Heart left ventricle (tissue), 16 donors: Measurements from ENCODE around the gene DNM1L. TPM values are rescaled to one million over a fixed set of nuclear protein-coding genes. Genes with fewer than 3 reads are reported as not detected.
"Not testable (repeated sequence)": the region's sequence is repeated elsewhere in the genome, so short reads cannot be mapped to it uniquely, and the experiment has no call there.

Experiments
- ATAC-seq, 4 donors: fragments of 200-7000 bp; cut with Tn5 transposase; one replicate each; pipeline ENCODE4 v1.9.1; 2020 to 2022; ENCODE audit warnings: moderate library complexity in 4 of 4, mild to moderate bottlenecking in 3 of 4, moderate number of reproducible peaks in 1 of 4
- DNase-seq, 5 donors: peaks; one replicate each; pipeline ENCODE4 v3.0.0-alpha.2; 2020
- H3K27ac ChIP-seq, 12 donors: fragments of 200-600 bp; sonication (generic) in 4 of 12; one replicate each; pipeline versions ENCODE4 v1.5.0 to v1.8.0; 2016 to 2022; ENCODE audit warnings: mild to moderate bottlenecking in 2 of 12
- H3K27me3 ChIP-seq, 9 donors: fragments of 200-600 bp; sonication (generic) in 2 of 9; one replicate each; pipeline versions ENCODE4 v1.5.1 to v1.8.0; 2016 to 2022; ENCODE audit warnings: mild to moderate bottlenecking in 3 of 9
- H3K36me3 ChIP-seq, 9 donors: fragments of 200-600 bp; sonication (generic) in 2 of 9; one replicate each; pipeline versions ENCODE4 v1.5.0 to v1.8.0; 2018 to 2022; ENCODE audit warnings: mild to moderate bottlenecking in 2 of 9
- H3K4me1 ChIP-seq, 12 donors: fragments of 200-600 bp; sonication (generic) in 4 of 12; one replicate each; pipeline versions ENCODE4 v1.5.0 to v1.8.0; 2016 to 2022; ENCODE audit warnings: mild to moderate bottlenecking in 3 of 12
- H3K4me3 ChIP-seq, 12 donors: fragments of 200-600 bp; sonication (generic) in 4 of 12; one replicate each; pipeline versions ENCODE4 v1.5.0 to v1.8.0; 2017 to 2022; ENCODE audit warnings: mild to moderate bottlenecking in 9 of 12, moderate library complexity in 4 of 12
- H3K9me3 ChIP-seq, 12 donors: fragments of 200-600 bp; sonication (generic) in 4 of 12; one replicate each; pipeline versions ENCODE4 v1.5.0 to v1.8.0; 2016 to 2022; ENCODE audit warnings: mild to moderate bottlenecking in 1 of 12
- POLR2A ChIP-seq, 2 donors: fragments of 450-650 bp; IDR thresholded peaks; one replicate each; pipeline ENCODE4 v1.6.1; 2017; ENCODE audit warnings: antibody characterized with exemption in 2 of 2, mild to moderate bottlenecking in 2 of 2, moderate library complexity in 2 of 2
- WGBS, 4 donors: extraction: QIAGEN DNeasy Blood & Tissue Kit in 2 of 4; methylation state at CpG; one replicate each; pipeline versions ENCODE4 v1.1.5 to v1.1.7; 2013 to 2018; 5-methylcytosine and 5-hydroxymethylcytosine counted together
- intact Hi-C, 10 donors: fragments of 100-400 bp; cut with DNase I; formaldehyde crosslinking; loops; one replicate each; pipeline versions ENCODE4 v1.11.1 to v1.14.2; 2022
- polyA plus RNA-seq, 2 donors: library from polyadenylated mRNA; stranded (reverse); fragments of 200-250 nt; gene quantifications; one replicate each; pipeline ENCODE4 v1.2.3, GENCODE V29; 2013
- total RNA-seq, 9 donors: library from RNA; depleted of rRNA in 2 of 9; stranded (reverse); fragments of >200 nt in 2 of 9; fragmentation: NEBNext Ultra II Directional in 3 of 9; extraction: Animal tissue kit (Norgen Biotek cat#: 25700) in 3 of 9; gene quantifications; one replicate each; pipeline versions ENCODE4 v1.1.0 to v1.2.4, GENCODE V29; 2016 to 2023
- TF ChIP-seq, protein P1 (sequence below), 12 donors: fragments of 200-600 bp; sonication (generic) in 4 of 12; IDR thresholded peaks; one replicate each; pipeline versions ENCODE4 v1.5.0 to v1.8.0; 2018 to 2022; ENCODE audit warnings: antibody characterized with exemption in 12 of 12, mild to moderate bottlenecking in 5 of 12
- donor health status: ischemic (EF 13 %, LVEDD 7.1; RV severe dilation, severe dysfunction).
- donor health status: healthy with polysubstance abuse.
- donor health status: DM: no; HTN: yes; CAD: no.
- donor health status: DM: no; HTN: no; CAD: no.
- donor health status: ischemic (EF 25% LVEDD 6.9; RV normal size, moderate dysfunction).
- donor health status: ischemic (EF 25% LVEDD 5.7; RV mildly dilated, moderate dysfunction).
- donor health status: healthy.
- donor health status: DM: yes; HTN: yes; CAD: no.
- donor health status: ischemic (EF 35%, LVEDD 5.7; RV mildly dilated, moderate dysfunction).
- donor health status: nonischemic (EF 11% LVEDD 7.7; RV severe dilation, severe dysfunction).
- donor health status: DM: yes; HTN: yes; CAD: no.
- donor health status: PGD.
- donor health status: ischemic (EF 29% LVEDD 5.4; RV normal size, mild dysfunction).
- donor health status: nonischemic (EF 23%, LVEDD 6.1; RV moderate dilation, normal function).

The DNM1L gene
- total and polyA plus RNA-seq, 11 donors, result 37.8 to 71.1 (median 55.0) TPM

- Histone ChIP-seq H3K27me3 (no peaks in the 10 kb centered on the region), H3K9me3 (no peaks in the 10 kb centered on the region), H3K4me1 (no peaks in the 10 kb centered on the region), H3K36me3 (peaks cover 0 to 73% (median 39%) of the 10 kb centered on the region in 9 donors), H3K27ac (no peak overlapping the region), H3K4me3 (no peak overlapping the region)
- 80 to 93% (median 90%) methylated on average over 2 of the region's 2 CpGs for WGBS, 4 donors
- intact Hi-C loops, result no loop called here
- DNase-seq (no peak), ATAC-seq (no peak)
- TF ChIP-seq, protein P1, sequence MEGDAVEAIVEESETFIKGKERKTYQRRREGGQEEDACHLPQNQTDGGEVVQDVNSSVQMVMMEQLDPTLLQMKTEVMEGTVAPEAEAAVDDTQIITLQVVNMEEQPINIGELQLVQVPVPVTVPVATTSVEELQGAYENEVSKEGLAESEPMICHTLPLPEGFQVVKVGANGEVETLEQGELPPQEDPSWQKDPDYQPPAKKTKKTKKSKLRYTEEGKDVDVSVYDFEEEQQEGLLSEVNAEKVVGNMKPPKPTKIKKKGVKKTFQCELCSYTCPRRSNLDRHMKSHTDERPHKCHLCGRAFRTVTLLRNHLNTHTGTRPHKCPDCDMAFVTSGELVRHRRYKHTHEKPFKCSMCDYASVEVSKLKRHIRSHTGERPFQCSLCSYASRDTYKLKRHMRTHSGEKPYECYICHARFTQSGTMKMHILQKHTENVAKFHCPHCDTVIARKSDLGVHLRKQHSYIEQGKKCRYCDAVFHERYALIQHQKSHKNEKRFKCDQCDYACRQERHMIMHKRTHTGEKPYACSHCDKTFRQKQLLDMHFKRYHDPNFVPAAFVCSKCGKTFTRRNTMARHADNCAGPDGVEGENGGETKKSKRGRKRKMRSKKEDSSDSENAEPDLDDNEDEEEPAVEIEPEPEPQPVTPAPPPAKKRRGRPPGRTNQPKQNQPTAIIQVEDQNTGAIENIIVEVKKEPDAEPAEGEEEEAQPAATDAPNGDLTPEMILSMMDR (IDR thresholded peaks at IDR 0.05), result no peak
- TF ChIP-seq POLR2A (IDR thresholded peaks at IDR 0.05), result no peak
These were observed 27.4 kb downstream of the DNM1L start for GRCh38 chr12:32706335-32707024.

GRCh38 chr12:32708926-32709325 is 29.8 kb downstream of the DNM1L start:
- TF ChIP-seq, protein P1 (IDR thresholded peaks at IDR 0.05), result no peak
- TF ChIP-seq POLR2A (IDR thresholded peaks at IDR 0.05), result no peak
- no peaks in the 10 kb centered on the region for H3K27me3 ChIP-seq
- H3K4me3 ChIP-seq, result no peak overlapping the region
- H3K9me3 ChIP-seq, result no peaks in the 10 kb centered on the region
- intact Hi-C loops, result no loop called here
- no peak for ATAC-seq
- H3K36me3 ChIP-seq, result peaks cover 0 to 80% (median 54%) of the 10 kb centered on the region in 9 donors
- WGBS, 4 donors, result 65 to 74% (median 69%) methylated on average over 2 of the region's 2 CpGs
- no peak for DNase-seq
- no peak overlapping the region for H3K27ac ChIP-seq
- H3K4me1 ChIP-seq, result no peaks in the 10 kb centered on the region

DNA sequence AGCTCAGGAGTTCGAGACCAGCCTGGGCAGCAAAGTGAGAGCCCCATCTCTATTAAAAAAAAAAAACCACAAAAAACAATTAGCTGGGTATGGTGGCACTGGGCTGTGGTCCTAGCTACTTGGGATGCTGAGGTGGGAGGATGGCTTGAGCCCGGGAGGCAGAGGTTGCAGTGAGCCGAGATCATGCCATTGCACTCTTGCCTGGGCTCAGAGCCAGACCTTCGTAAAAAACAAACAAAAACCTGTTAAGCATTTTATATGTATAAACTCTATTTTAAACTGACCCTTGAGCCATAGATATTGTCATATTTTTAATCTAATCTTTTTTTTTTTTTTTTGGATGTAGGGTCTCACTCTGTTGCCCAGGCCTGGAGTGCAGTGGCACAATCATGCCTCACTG is 35.7 kb downstream of the DNM1L start:
- ATAC-seq, result no peak
- DNase-seq, result no peak
- H3K9me3 ChIP-seq, result no peaks in the 10 kb centered on the region
- H3K27ac ChIP-seq, result no peak overlapping the region
- intact Hi-C loops, result no loop called here
- WGBS, 4 donors, result 87 to 94% (median 90%) methylated on average over 4 of the region's 4 CpGs
- TF ChIP-seq POLR2A (IDR thresholded peaks at IDR 0.05), result no peak
- TF ChIP-seq, protein P1 (IDR thresholded peaks at IDR 0.05), result no peak
- H3K36me3 ChIP-seq, result peaks cover 0 to 82% (median 68%) of the 10 kb centered on the region in 9 donors
- H3K4me1 ChIP-seq, result no peaks in the 10 kb centered on the region
- H3K4me3 ChIP-seq, result no peak overlapping the region
- H3K27me3 ChIP-seq, result no peaks in the 10 kb centered on the region

- peaks cover 0 to 4% (median 0%) of the 10 kb centered on the region in 12 donors for H3K4me1 ChIP-seq
- intact Hi-C loops, result no loop called here
- H3K36me3 ChIP-seq, result peaks cover 0 to 82% (median 68%) of the 10 kb centered on the region in 9 donors
- no peak for DNase-seq
- H3K27me3 ChIP-seq, result no peaks in the 10 kb centered on the region
- WGBS, 4 donors, result 95 to 99% (median 97%) methylated on average over 2 of the region's 2 CpGs
- H3K27ac ChIP-seq, result no peak overlapping the region
- H3K4me3 ChIP-seq, result no peak overlapping the region
- TF ChIP-seq, protein P1 (IDR thresholded peaks at IDR 0.05), result no peak
- no peak for TF ChIP-seq POLR2A (IDR thresholded peaks at IDR 0.05)
- no peaks in the 10 kb centered on the region for H3K9me3 ChIP-seq
- no peak for ATAC-seq
These were observed 39.8 kb downstream of the DNM1L start for GRCh38 chr12:32718926-32719325.

- peaks cover 0 to 100% (median 88%) of the 10 kb centered on the region in 9 donors for H3K36me3 ChIP-seq
- intact Hi-C loops, H3K27me3 ChIP-seq, H3K4me3 ChIP-seq, H3K27ac ChIP-seq, H3K4me1 ChIP-seq, ATAC-seq, H3K9me3 ChIP-seq, DNase-seq: not testable (repeated sequence)
- 96 to 99% (median 97%) methylated on average over 3 of the region's 3 CpGs for WGBS, 4 donors
These were observed 46.2 kb downstream of the DNM1L start for GRCh38 chr12:32725308-32725707.
